Right kidney (tissue), 1 donor: Measurements from ENCODE around the gene RETREG3.
A peak's percentile ranks its signal among the peaks of the same experiment; 100 is the strongest.
"Not testable (repeated sequence)": the region's sequence is repeated elsewhere in the genome, so short reads cannot be mapped to it uniquely, and the experiment has no call there.

ENCODE experiments used
- DNase-seq: peaks from one replicate; pipeline ENCODE4 v3.0.0-alpha.2; 2016

The RETREG3 gene

DNA sequence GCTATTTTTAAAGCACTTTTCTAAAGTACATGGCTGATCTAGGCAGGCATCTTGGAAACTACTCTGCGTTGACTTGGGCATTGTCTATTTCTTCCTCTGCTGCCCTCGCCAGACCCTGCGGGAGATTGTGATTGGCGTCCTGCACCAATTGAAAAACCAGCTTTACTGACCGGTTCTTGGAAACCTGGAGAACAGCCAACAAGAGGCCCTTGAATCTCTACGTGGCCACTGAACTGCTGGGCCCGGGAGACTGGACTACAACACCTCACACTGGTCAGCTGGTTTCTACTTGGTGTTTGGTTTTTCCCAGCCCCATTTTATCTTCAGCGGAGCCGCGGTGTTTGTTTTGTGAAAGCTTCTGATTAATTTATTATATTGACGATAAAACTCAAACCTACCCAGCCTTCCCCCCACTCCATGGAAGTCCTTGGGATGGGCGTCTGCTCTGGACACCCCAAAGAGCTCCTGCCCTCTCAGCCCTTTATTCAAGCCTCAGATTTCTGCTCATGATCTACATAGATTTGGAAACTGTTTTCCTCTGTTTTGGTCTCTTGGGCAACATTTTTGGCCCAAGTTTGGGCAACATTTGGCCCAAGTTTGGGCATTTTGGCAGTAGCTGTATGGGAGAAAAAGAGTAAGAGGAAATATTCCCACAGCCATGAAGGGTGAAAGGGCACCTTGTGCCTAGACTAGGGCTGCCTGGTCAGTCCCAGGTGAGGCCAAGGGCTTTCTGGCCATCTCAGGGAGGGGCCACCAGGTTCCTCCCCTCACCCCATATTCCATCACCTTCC is 37.5 kb downstream of the RETREG3 start:
- no peak for DNase-seq

DNA sequence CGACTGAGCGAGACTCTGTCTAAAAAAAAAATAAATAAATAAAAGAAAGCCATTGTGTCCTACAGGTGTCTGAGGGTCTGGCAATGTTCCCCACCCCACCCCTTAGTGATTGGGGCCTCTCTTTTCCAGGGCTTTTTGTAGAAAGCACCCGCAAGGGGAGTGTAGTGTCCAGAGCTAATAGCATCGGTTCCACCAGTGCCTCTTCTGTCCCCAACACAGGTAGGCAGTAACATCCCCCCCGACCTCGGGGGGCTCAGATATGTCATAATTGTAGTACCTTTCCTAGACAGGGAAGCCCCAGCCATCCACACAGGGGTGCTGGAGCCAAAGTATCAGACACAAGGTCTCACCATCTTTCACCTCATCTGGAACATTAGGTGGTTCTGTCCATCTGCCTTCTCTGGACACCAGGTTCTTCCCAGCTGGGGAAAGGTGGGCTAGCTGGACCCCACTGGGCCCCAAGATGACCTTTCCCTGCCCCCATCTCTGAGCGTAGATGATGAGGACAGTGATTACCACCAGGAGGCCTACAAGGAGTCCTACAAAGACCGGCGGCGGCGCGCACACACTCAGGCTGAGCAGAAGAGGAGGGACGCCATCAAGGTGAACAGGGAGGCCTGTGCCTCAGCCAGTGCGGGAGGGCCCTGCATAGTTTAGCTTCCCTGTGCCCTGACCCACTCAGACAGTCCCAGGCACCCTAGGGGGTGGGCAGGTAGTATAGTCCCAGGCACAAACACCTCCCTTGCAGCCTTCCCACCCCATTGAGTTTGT is 40.6 kb downstream of the RETREG3 start:
- no peak for DNase-seq

DNA sequence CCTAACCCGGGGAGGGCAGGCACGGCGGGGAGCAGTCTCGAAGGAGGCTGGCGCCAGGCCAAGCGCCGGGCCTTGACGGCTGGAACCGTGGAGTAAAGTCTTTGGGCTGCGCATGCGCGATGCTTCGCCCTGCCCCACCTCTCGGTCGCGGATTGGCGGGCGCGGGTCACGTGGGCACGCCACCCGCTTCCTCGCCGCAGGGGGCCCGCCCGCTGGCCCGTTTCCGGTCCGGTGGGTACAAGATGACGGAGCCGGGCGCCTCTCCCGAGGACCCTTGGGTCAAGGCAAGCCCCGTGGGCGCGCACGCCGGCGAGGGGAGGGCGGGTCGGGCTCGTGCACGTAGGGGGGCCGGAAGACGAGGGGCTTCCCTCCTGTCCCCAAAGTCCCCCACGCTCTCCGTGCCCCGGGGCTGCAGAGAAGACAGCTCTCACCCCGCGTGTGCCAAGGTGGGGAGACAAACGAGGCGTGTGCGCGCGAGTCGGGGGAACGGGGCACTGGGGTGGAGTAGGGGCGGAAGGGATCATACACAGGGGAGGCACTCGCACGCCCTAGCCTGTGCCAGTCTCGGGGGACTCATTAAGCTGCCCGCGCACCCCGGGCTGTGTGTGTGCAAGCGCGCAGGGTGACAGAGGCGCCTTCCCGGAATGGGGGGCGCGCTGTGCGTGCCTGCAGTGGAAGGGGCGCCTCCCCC is 42.1 kb downstream of the RETREG3 start, which contains the start of gene MLX:
MLX (plus strand) TSS at position 218 of the 691 bp plus-strand sequence; CDS start at position 243, 25 bp downstream.
- peak; percentile 94 for DNase-seq

GRCh38 chr17:42566215-42566882 is 42.8 kb downstream of the RETREG3 start:
- DNase-seq = no peak

DNA sequence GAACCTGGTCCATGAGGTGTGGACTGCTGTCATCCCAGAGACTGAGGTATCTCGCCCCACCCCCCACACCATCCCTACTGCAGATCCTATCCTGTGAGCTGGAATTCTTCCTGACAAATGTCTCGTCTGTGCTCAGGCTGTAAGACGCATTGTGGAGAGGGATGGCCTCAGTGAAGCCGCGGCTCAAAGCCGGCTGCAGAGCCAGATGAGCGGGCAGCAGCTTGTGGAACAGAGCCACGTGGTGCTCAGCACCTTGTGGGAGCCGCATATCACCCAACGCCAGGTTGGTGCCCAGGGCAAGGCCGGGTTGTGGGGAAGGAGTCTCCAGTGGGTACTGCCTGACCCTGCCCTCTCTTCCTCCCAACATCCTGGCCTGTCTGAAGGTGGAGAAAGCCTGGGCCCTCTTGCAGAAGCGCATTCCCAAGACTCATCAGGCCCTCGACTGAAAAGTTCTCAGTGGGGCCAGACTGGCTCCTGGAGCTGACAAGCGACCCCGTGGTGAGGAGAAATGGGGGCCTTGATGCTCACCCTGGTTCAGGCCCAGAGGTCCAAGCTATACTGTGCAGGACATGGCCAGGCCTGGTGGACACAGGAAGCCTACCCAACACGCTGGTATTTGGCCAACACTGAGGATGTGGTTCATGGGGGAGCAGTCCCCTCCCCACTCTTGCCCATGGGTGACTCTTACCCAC is 43.5 kb downstream of the RETREG3 start:
- DNase-seq = no peak

- no peak for DNase-seq
Measured at GRCh38 chr17:42564815-42565522, 44.2 kb downstream of the RETREG3 start.

DNA sequence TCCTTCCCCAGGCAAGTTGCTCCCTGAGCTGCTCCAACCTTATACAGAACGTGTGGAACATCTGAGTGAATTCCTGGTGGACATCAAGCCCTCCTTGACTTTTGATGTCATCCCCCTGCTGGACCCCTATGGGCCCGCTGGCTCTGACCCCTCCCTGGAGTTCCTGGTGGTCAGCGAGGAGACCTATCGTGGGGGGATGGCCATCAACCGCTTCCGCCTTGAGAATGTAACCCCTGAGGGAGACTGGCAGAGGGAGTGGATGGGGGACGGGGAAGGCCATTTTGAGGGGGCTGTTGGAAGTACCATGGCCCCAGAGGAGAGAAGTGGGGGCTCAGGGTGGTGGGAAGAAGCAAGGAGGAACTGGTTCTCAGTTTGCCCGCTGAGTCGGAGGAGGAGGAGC is 45.2 kb downstream of the RETREG3 start:
- DNase-seq = no peak

- DNase-seq = no peak
Measured at GRCh38 chr17:42563543-42563942, 45.6 kb downstream of the RETREG3 start.

GRCh38 chr17:42563143-42563509 is 46.0 kb downstream of the RETREG3 start:
- DNase-seq = no peak

DNA sequence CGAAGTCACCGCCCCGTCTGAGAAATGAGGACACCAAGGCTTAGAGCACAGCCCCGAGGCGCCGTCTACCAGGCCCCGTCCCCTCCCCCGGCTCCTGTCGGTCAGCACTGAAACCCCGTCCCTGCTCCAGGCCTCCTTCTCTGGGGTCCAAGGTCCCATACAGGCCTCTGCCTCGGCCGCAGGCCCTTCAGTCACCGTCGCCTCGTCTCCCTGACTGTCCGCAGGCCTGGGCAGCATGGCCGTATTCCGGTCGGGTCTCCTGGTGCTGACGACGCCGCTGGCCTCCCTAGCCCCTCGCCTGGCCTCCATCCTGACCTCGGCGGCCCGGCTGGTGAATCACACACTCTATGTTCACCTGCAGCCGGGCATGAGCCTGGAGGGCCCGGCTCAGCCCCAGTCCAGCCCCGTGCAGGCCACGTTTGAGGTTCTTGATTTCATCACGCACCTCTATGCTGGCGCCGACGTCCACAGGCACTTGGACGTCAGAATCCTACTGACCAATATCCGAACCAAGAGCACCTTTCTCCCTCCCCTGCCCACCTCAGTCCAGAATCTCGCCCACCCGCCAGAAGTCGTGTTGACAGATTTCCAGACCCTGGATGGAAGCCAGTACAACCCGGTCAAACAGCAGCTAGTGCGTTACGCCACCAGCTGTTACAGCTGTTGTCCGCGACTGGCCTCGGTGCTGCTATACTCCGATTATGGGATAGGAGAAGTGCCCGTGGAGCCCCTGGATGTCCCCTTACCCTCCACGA is 46.6 kb downstream of the RETREG3 start:
- DNase-seq = no peak

DNA sequence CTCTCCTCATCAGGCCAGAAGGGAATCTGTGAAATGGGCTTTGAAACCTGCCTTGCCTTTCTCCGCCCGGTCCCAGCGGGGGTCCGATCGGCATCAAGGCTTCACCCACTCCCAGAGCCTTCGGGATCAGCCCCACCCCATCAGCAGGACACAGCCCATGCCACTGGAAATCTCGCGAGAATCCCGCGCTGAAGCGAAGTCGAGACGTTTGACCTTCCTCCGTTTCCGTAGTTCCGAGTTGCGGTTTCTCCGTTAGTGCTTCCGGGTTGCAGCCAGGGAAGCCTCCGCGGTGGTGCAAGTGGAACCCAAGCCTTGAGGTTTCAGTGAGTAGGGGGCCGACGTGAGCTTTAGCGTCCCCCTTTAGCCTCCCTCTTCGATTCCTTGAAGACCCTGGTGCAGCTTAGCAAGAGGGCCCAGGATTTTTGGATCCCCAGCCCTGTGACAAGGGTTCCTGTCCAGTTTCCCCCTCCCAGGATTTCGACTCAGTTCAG is 47.2 kb downstream of the RETREG3 start, which contains the start of gene COASY:
COASY (plus strand) TSS at position 252 of the 491 bp plus-strand sequence. CDS start 475 bp downstream, outside the sequence.
- DNase-seq = peak; percentile 84

DNA sequence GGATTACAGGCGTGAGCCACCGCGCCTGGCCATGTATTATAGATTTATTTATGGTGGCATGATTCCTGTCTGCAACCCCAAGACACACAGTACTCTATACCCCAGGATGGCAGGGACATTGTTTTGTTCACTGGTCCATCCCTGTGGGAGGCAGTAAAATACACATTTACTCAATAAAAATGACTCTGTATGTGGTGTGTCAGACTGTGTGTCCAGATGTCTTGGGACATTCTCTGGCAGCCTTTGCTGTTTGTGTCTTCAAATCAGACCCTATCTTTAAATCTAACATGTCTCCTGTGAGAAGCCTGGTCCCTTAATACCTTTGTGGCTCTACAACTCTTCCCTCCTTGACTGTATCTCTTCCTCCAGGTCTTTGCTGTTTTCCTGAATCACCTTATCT is 48.9 kb downstream of the RETREG3 start:
- no peak for DNase-seq

GRCh38 chr17:42559075-42559474 is 50.1 kb downstream of the RETREG3 start:
- no peak for DNase-seq

DNA sequence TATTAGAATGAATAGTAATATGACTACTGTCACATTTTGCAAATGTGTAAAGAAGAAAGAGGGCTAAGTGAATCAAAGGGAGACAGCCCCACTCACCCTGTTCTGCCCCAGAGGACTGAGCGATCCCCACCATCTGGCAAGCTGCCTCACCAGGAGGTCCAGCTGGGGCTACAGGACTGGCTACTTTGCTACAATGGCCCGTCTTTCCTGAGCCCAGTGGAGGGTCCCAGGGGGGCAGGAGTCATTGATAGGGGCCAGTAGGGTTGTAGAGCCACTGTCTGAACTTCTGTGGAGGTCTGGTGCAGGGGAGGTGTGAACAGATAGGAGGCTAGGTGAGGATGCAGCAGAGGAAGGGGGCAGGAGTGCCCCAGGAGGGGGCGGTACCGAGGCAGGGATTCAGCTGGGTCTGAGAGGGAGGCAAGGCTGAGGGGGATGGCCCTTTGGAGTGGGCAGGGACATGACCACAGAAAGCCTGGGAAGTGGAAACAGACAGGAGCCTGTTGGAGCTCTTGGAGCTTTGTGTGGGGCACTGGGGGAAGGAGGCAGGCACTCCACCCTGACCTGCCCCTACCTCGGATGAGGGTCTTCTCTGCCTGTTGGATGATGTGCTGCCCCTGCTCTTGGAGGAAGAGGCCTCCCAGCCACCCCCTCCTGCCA is 53.1 kb downstream of the RETREG3 start:
- not testable (repeated sequence) for DNase-seq

DNA sequence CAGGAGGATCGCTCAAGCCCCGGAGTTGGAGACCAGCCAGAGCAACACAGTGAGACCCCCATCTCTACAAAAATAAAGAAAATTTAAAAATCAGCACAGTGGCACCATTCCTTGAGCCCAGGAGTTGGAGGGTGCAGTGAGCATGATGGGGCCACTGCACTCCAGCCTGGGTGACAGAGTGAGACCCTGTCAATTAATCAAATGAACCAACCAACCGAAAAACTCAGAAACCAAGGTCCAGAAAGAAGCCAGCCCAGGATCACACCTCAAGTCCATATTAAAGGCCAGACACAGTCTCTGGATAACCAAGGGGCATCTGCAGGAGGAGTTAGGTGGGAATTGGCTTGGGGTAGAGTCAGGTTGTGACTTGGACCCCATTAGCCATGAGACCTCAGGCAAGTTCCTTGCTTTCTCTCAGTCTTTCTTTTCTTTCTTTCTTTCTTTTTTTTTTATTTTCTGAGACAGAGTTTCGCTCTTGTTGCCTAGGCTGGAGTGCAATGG is 54.0 kb downstream of the RETREG3 start:
- DNase-seq = peak; percentile 20

- DNase-seq = peak; percentile 88
Measured at GRCh38 chr17:42554250-42555121, 54.7 kb downstream of the RETREG3 start.

- peak; percentile 18 for DNase-seq
Measured at GRCh38 chr17:42553866-42554249, 55.3 kb downstream of the RETREG3 start.

GRCh38 chr17:42553161-42553818 is 55.9 kb downstream of the RETREG3 start:
- DNase-seq = peak; percentile 46
